ENCODE results near the gene IFITM1. TPM values are rescaled to one million over a fixed set of nuclear protein-coding genes. Genes with fewer than 3 reads are reported as not detected.
"Not testable (repeated sequence)": the region's sequence is repeated elsewhere in the genome, so short reads cannot be mapped to it uniquely, and the experiment has no call there.

IFITM1 gene
- polyA plus RNA-seq, 1 donor (not counting 4 experiments of a cell fraction or from before 2014, with no cell fraction given), result 333 TPM

- Histone ChIP-seq H3K27ac (ENCODE audit: control insufficient read depth, insufficient read depth, low read length) (no peak overlapping the region), H3K36me3 (ENCODE audit: control insufficient read depth in 2 of 2, extremely low read depth in 1 of 2, insufficient read depth in 2 of 2, low read length in 2 of 2) (no peaks in the 10 kb centered on the region), H2AFZ (ENCODE audit: control insufficient read depth, low read length) (no peak overlapping the region), H3K4me1 (ENCODE audit: control insufficient read depth, extremely low read depth, insufficient read depth, low read length) (peaks cover 7% of the 10 kb centered on the region), H3K79me2 (ENCODE audit: control insufficient read depth, insufficient read depth, low read length) (no peaks in the 10 kb centered on the region), H3K9me3 (ENCODE audit: control insufficient read depth, low read depth, low read length) (no peaks in the 10 kb centered on the region), H3K4me3 (ENCODE audit: control insufficient read depth in 2 of 3, extremely low read depth in 1 of 3, insufficient read depth in 2 of 3, low read depth in 1 of 3, low read length in 3 of 3) (no peak overlapping the region), H3K9me1 (ENCODE audit: control insufficient read depth, extremely low read depth, insufficient read depth, low read length) (no peaks in the 10 kb centered on the region), H4K20me1 (ENCODE audit: control insufficient read depth, extremely low read depth, insufficient read depth, low read length) (no peaks in the 10 kb centered on the region), H3K9ac (ENCODE audit: control insufficient read depth, extremely low read depth, insufficient read depth, low read length) (no peak overlapping the region), H3K27me3 (ENCODE audit: control insufficient read depth, extremely low read depth, insufficient read depth, low read length) (peaks cover 54% of the 10 kb centered on the region), H3K4me2 (ENCODE audit: control insufficient read depth, extremely low read depth, insufficient read depth, low read depth, low read length) (no peak overlapping the region)
- DNase-seq (ENCODE audit: low read depth, low spot score), result no peak
- no peak for TF ChIP-seq EZH2 (IDR thresholded peaks at IDR 0.05; ENCODE audit: low read length)
- no peak for TF ChIP-seq CTCF (optimal IDR thresholded peaks at IDR 0.05 in 1 of 3, IDR thresholded peaks at IDR 0.05 in 1 of 3, conservative IDR thresholded peaks at IDR 0.05 in 1 of 3; ENCODE audit: extremely low read depth in 1 of 3, insufficient read depth in 2 of 3, low read length in 3 of 3)
- dilution Hi-C loops (cut with MboI; ENCODE audit: extremely low pct_ligation_motif_present, low sequenced_read_pairs), result no loop called here
- no peak for FAIRE-seq
Observed at GRCh38 chr11:285894-286220, 28.0 kb upstream of the IFITM1 start.

DNA sequence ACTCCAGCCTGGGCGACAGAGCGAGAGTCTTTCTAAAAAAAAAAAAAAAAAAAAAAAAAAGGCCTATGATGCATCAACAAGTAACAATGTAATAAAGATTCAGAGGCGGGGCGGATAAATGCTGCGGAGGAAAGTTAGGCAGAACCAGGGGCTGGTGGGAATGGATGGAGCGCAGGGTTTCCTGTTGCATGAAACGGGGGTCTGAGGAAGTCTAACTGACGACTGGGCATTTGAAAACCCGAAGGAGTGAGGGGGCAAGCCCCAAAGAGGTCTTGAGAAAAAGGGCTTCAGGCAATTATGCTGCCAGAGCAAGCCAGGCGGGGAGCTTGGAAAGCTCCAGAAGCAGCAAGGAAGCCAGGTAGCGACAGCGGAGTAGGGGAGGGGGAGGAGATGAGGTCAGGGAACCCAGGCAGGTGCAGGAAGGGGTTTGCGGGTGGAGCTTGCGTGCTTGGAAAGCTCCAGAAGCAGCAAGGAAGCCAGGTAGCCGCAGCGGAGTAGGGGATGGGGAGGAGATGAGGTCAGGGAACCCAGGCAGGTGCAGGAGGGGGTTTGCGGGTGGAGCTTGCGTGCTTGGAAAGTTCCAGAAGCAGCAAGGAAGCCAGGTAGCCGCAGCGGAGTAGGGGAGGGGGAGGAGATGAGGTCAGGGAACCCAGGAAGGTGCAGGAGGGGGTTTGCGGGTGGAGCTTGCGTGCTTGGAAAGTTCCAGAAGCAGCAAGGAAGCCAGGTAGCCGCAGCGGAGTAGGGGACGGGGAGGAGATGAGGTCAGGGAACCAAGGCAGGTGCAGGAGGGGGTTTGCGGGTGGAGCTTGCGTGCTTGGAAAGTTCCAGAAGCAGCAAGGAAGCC is 26.6 kb upstream of the IFITM1 start:
- H3K4me2 ChIP-seq (ENCODE audit: control insufficient read depth, extremely low read depth, insufficient read depth, low read depth, low read length); H3K9ac ChIP-seq (ENCODE audit: control insufficient read depth, extremely low read depth, insufficient read depth, low read length); dilution Hi-C loops (cut with MboI; ENCODE audit: extremely low pct_ligation_motif_present, low sequenced_read_pairs); H3K4me1 ChIP-seq (ENCODE audit: control insufficient read depth, extremely low read depth, insufficient read depth, low read length); H3K36me3 ChIP-seq (ENCODE audit: control insufficient read depth in 2 of 2, extremely low read depth in 1 of 2, insufficient read depth in 2 of 2, low read length in 2 of 2); FAIRE-seq; H2AFZ ChIP-seq (ENCODE audit: control insufficient read depth, low read length); H3K9me1 ChIP-seq (ENCODE audit: control insufficient read depth, extremely low read depth, insufficient read depth, low read length); H3K79me2 ChIP-seq (ENCODE audit: control insufficient read depth, insufficient read depth, low read length); H3K4me3 ChIP-seq (ENCODE audit: control insufficient read depth in 2 of 3, extremely low read depth in 1 of 3, insufficient read depth in 2 of 3, low read depth in 1 of 3, low read length in 3 of 3); H4K20me1 ChIP-seq (ENCODE audit: control insufficient read depth, extremely low read depth, insufficient read depth, low read length); H3K9me3 ChIP-seq (ENCODE audit: control insufficient read depth, low read depth, low read length); DNase-seq (ENCODE audit: low read depth, low spot score); H3K27ac ChIP-seq (ENCODE audit: control insufficient read depth, insufficient read depth, low read length): not testable (repeated sequence)
- peaks cover 40% of the 10 kb centered on the region for H3K27me3 ChIP-seq (ENCODE audit: control insufficient read depth, extremely low read depth, insufficient read depth, low read length)

Measured in keratinocyte (primary cell).